Retinal pigment epithelial cell (primary cell): ENCODE data around the gene ZNF783.

Experiments
- DNase-seq: peaks from one replicate; pipeline ENCODE4 v3.0.0-alpha.2; 2010; ENCODE audit warnings: low read depth
- H3K4me3 ChIP-seq: 2 replicates; pipeline ENCODE4 v1.5.1; 2011; ENCODE audit warnings: mild to moderate bottlenecking, low read length, control low read depth, moderate library complexity
- TF ChIP-seq, protein P1 (sequence below): conservative IDR thresholded peaks from 2 replicates; pipeline ENCODE4 v1.5.1; 2011; ENCODE audit warnings: low read depth, low read length, control low read depth, inconsistent platforms

Gene ZNF783

GRCh38 chr7:149261829-149262617 lies at the start of gene ZNF783:
Gene ZNF783 (plus strand): TSS chr7:149262196. CDS start chr7:149262334, 138 bp downstream.
- TF ChIP-seq, protein P1, sequence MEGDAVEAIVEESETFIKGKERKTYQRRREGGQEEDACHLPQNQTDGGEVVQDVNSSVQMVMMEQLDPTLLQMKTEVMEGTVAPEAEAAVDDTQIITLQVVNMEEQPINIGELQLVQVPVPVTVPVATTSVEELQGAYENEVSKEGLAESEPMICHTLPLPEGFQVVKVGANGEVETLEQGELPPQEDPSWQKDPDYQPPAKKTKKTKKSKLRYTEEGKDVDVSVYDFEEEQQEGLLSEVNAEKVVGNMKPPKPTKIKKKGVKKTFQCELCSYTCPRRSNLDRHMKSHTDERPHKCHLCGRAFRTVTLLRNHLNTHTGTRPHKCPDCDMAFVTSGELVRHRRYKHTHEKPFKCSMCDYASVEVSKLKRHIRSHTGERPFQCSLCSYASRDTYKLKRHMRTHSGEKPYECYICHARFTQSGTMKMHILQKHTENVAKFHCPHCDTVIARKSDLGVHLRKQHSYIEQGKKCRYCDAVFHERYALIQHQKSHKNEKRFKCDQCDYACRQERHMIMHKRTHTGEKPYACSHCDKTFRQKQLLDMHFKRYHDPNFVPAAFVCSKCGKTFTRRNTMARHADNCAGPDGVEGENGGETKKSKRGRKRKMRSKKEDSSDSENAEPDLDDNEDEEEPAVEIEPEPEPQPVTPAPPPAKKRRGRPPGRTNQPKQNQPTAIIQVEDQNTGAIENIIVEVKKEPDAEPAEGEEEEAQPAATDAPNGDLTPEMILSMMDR = peak; percentile 56
- no peak for DNase-seq
- H3K4me3 ChIP-seq = peak within 1 kb of the TSS; percentile 50

DNA sequence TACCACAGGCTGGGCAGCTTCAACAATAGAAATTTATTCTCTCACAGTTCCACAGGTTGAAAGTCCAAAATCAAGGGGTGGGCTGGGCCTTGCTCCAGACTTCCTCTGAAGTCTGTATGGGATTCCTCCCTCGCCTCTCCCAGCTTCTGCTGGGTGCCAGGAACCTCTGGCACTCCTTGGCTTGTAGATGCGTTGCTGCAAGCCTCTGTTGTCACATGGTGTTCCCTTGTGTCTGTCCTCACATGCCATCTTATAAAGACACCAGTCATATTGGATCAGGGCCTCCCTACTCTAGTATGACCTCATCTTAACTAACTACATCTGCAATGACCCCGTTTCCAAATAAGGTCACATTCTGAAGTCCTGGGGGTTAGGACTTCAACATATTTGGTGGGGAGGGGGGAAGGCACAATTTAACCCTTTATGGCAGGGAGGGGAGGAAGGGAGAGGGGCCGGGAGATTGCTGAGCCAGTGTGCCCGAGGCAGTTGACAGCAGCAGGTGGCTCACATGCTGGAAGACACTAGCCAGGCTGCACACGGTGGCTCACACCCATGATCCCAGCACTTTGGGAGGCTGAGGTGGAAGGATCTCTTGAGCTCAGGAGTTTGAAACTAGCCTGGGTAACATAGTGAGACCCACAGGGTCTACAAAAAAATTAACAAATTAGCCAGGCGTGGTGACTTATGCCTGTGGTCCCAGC lies 47.8 kb upstream of the ZNF783 start:
- DNase-seq = no peak
- TF ChIP-seq, protein P1 = no peak
- no peak overlapping the region for H3K4me3 ChIP-seq

DNA sequence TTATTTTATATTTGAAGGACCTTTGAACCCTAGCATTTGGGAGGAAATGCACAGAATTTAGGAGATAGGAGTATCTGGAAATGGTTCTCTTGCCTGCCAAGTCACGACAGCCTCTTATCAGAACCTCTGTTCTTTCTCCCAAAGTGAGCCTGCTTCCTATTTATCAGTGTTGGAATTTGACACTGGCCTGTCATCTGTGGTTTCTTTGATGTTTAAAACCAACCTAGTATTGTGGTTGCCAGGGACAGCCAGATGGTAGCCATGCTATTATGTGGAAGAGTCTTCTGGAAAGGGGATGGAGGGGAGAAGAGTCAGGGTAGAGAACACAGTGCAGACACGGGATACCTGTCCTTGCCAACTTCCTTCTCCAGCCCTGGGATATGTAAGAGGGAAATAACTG lies 45.6 kb upstream of the ZNF783 start:
- TF ChIP-seq, protein P1 = no peak
- H3K4me3 ChIP-seq = no peak overlapping the region

GRCh38 chr7:149217570-149217969 lies 44.4 kb upstream of the ZNF783 start:
- TF ChIP-seq, protein P1 = no peak
- H3K4me3 ChIP-seq = no peak overlapping the region

More for the DNA sequence above, 45.6 kb upstream of the ZNF783 start:
- DNase-seq = no peak

GRCh38 chr7:149218469-149219420 lies 43.3 kb upstream of the ZNF783 start:
- H3K4me3 ChIP-seq = no peak overlapping the region
- no peak for DNase-seq
- TF ChIP-seq, protein P1 = no peak

More at GRCh38 chr7:149217570-149217969, 44.4 kb upstream of the ZNF783 start:
- no peak for DNase-seq

DNA sequence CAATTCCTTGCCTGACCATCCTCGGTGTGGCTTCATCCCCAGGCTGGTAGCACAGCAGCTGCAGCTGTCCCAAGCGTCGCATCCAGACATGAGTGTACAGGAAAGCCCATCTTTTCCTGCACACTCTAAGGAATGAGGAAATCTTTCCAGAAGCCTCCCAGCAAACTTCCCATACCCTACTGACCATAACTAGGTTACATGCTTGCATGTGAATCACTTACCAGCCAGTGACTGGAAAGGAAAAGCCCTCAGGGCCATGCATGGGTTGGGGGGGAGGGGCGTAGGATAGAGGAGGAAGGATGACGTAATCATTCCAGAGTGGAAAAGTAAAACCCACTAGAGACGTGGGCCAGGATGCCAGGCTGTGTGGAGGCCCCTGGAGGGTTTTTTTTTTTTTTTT lies 41.5 kb upstream of the ZNF783 start:
- no peak for DNase-seq
- TF ChIP-seq, protein P1 = no peak

More for the DNA sequence above, 41.5 kb upstream of the ZNF783 start:
- no peak overlapping the region for H3K4me3 ChIP-seq
